SK-N-SH (cell line): ENCODE results near the gene DUSP5. TPM values are rescaled to one million over a fixed set of nuclear protein-coding genes. Genes with fewer than 3 reads are reported as not detected.

Source experiments
- CTCF ChIA-PET: fragments of 300-600, 350-600 bp; formaldehyde crosslinking; extraction: SDS; loops from one replicate; lab custom pipeline; 2021; lab: Yijun Ruan, JAX
- POLR2A ChIA-PET: fragments of 350-600 bp; sonication (Branson Sonifier 250); formaldehyde crosslinking; extraction: SDS; loops from one replicate; lab custom pipeline; 2020; ENCODE audit warnings: antibody characterized with exemption, inconsistent platforms; lab: Yijun Ruan, JAX
- DNase-seq: peaks from one replicate; pipeline ENCODE4 v3.0.0; 2012
- H2AFZ ChIP-seq: fragments of 200-600 bp; sonication (generic); 2 replicates; pipeline ENCODE4 v1.8.1; 2016; ENCODE audit warnings: antibody characterized with exemption, mild to moderate bottlenecking, low read depth
- H3F3A ChIP-seq: fragments of 200-600 bp; sonication (generic); replicated peaks from 2 replicates; pipeline ENCODE3; 2016; ENCODE audit warnings: antibody characterized with exemption, mild to moderate bottlenecking; ENCODE audit not compliant: insufficient read depth
- H3K27ac ChIP-seq, 2 experiments: fragments of 200-500 bp in 1 of 2; fragments of 200-600 bp in 1 of 2; sonication (Bioruptor generic) in 1 of 2; sonication (generic), shearing (Covaris generic) in 1 of 2; 2 replicates each; pipeline versions ENCODE4 v1.5.1 to v1.6.1; 2014 to 2016; ENCODE audit warnings: low read depth in 2 of 2, inconsistent platforms in 1 of 2, low read length in 1 of 2, mild to moderate bottlenecking in 1 of 2, mixed read lengths in 1 of 2
- H3K27me3 ChIP-seq: fragments of 200-600 bp; sonication (generic), shearing (Covaris generic); 2 replicates; pipeline ENCODE4 v1.6.1; 2016; ENCODE audit warnings: mixed run types; ENCODE audit not compliant: insufficient read depth
- H3K36me3 ChIP-seq, 2 experiments: fragments of 200-500 bp in 1 of 2; fragments of 200-600 bp in 1 of 2; sonication (Bioruptor generic) in 1 of 2; sonication (generic) in 1 of 2; replicated peaks in 1 of 2; 2 replicates each; pipeline versions ENCODE3 to v1.5.1; 2014 to 2016; ENCODE audit warnings: low read length in 1 of 2, mild to moderate bottlenecking in 1 of 2; ENCODE audit not compliant: insufficient read depth in 2 of 2, control insufficient read depth in 1 of 2
- H3K4me1 ChIP-seq, 2 experiments: fragments of 200-500 bp in 1 of 2; fragments of 200-600 bp in 1 of 2; sonication (Bioruptor generic) in 1 of 2; sonication (generic), shearing (Covaris generic) in 1 of 2; 2 replicates each; pipeline versions ENCODE4 v1.5.1 to v1.6.1; 2014 to 2016; ENCODE audit warnings: low read depth in 1 of 2, low read length in 1 of 2, mixed run types in 1 of 2; ENCODE audit not compliant: insufficient read depth in 2 of 2, control insufficient read depth in 1 of 2
- H3K4me2 ChIP-seq: fragments of 200-600 bp; sonication (generic), shearing (Covaris generic); 2 replicates; pipeline ENCODE4 v1.6.1; 2017; ENCODE audit warnings: mixed run types
- H3K4me3 ChIP-seq, 2 experiments: fragments of 200-500 bp in 1 of 2; fragments of 200-600 bp in 1 of 2; sonication (Bioruptor generic) in 1 of 2; sonication (generic), shearing (Covaris generic) in 1 of 2; 2 replicates each; pipeline versions ENCODE4 v1.5.1 to v1.8.1; 2014 to 2016; ENCODE audit warnings: low read depth in 2 of 2, inconsistent platforms in 1 of 2, low read length in 1 of 2, mild to moderate bottlenecking in 1 of 2, mixed read lengths in 1 of 2, moderate library complexity in 1 of 2
- H3K79me2 ChIP-seq: fragments of 200-600 bp; sonication (generic); 2 replicates; pipeline ENCODE4 v1.8.1; 2017; ENCODE audit warnings: mild to moderate bottlenecking; ENCODE audit not compliant: insufficient read depth
- H3K9ac ChIP-seq: fragments of 200-600 bp; sonication (generic); 2 replicates; pipeline ENCODE4 v1.6.1; 2017; ENCODE audit warnings: mixed run types
- H3K9me2 ChIP-seq: fragments of 200-600 bp; sonication (generic); 2 replicates; pipeline ENCODE4 v1.6.1; 2017; ENCODE audit warnings: mixed run types
- H3K9me3 ChIP-seq: fragments of 200-600 bp; sonication (generic); 2 replicates; pipeline ENCODE4 v1.6.1; 2017; ENCODE audit warnings: mixed run types, mild to moderate bottlenecking, moderate library complexity
- H4K20me1 ChIP-seq: fragments of 200-600 bp; sonication (generic); 2 replicates; pipeline ENCODE4 v1.6.1; 2017; ENCODE audit warnings: mild to moderate bottlenecking, mixed run types; ENCODE audit not compliant: insufficient read depth
- EZH2phosphoT487 ChIP-seq: fragments of 200-600 bp; sonication (generic); IDR thresholded peaks from 2 replicates; pipeline ENCODE4 v1.6.1; 2017; ENCODE audit warnings: low read depth, mixed run types, mild to moderate bottlenecking, antibody characterized with exemption, moderate library complexity, borderline replicate concordance
- FOXM1 ChIP-seq: IDR thresholded peaks from 2 replicates; pipeline ENCODE4 v1.4.0; 2012; ENCODE audit warnings: low read depth, mild to moderate bottlenecking
- JUND ChIP-seq: IDR thresholded peaks from 2 replicates; pipeline ENCODE4 v1.4.0; 2012
- MEF2A ChIP-seq: IDR thresholded peaks from 2 replicates; pipeline ENCODE4 v1.4.0; 2012; ENCODE audit warnings: low read depth, borderline replicate concordance
- MXI1 ChIP-seq: IDR thresholded peaks from 2 replicates; pipeline ENCODE4 v1.6.1; 2012; ENCODE audit warnings: mild to moderate bottlenecking, low read depth, low read length, improper control_type of control experiment
- NRF1 ChIP-seq: IDR thresholded peaks from 2 replicates; pipeline ENCODE4 v1.6.1; 2012; ENCODE audit warnings: low read depth, mild to moderate bottlenecking, low read length
- RFX5 ChIP-seq: IDR thresholded peaks from 2 replicates; pipeline ENCODE4 v1.6.1; 2012; ENCODE audit warnings: mild to moderate bottlenecking, improper control_type of control experiment, low read length
- RXRA ChIP-seq: IDR thresholded peaks from 2 replicates; pipeline ENCODE4 v1.4.0; 2012; ENCODE audit warnings: low read depth, mild to moderate bottlenecking, borderline replicate concordance
- SIN3A ChIP-seq: IDR thresholded peaks from 2 replicates; pipeline ENCODE4 v1.6.1; 2012; ENCODE audit warnings: low read depth, mild to moderate bottlenecking, low read length, moderate library complexity, borderline replicate concordance
- TCF12 ChIP-seq: IDR thresholded peaks from 2 replicates; pipeline ENCODE4 v1.4.0; 2012
- ZBTB33 ChIP-seq: IDR thresholded peaks from 2 replicates; pipeline ENCODE4 v1.4.0; 2012; ENCODE audit warnings: low read depth, borderline replicate concordance
- WGBS: methylation state at CpG from one replicate; pipeline ENCODE4 v1.1.6; 2017; ENCODE audit warnings: low lambda C conversion rate; 5-methylcytosine and 5-hydroxymethylcytosine counted together
- polyA plus RNA-seq, 3 experiments: library from polyadenylated mRNA; depleted of rRNA; stranded (reverse); fragments of >200 nt; gene quantifications; 2 replicates each; pipeline ENCODE4 v1.2.3, GENCODE V29; 2012
- TF ChIP-seq, protein P1 (sequence below): IDR thresholded peaks from 2 replicates; pipeline ENCODE4 v1.6.1; 2012; ENCODE audit warnings: mild to moderate bottlenecking, low read depth, low read length, moderate library complexity
- TF ChIP-seq, protein P2 (sequence below): fragments of 150-350 bp; IDR thresholded peaks from 2 replicates; pipeline ENCODE4 v1.6.1; 2017; ENCODE audit warnings: antibody characterized with exemption, low read length, low read depth, borderline replicate concordance

DUSP5 gene
- polyA plus RNA-seq, 1 of the 3 experiments (the other 2 are of a cell fraction): 52.0 TPM

DNA sequence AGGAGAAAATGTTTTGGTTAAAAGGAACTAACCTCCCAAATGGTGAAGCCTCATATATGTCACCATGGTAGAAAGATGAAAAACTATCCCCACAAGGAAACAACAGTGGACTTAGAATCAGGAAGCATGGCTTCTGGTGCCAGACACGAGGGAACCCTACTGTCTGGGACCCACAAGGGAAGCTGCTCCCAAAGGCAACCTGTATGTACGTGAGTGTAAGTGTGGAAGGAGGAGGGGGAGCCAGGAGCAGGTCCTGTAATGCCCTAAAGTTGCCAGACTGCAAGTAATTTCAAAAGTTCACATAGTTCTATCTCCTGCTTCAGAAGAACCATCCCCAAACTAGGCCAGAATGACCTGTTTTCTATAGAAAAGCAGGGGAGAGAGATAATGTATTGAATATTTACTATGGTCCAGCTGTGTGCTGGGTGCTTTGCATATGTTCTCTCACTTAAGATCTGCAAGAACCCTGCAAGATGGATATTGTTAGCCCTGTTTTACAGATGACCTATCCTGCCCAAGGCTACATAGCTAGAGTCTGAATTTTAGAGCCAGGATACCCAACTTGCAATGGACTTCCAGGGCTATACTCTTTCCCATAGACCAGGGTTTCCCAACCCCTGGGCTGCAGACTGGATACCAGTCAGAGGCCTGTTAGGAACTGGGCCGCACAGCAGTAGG lies 19.2 kb downstream of the DUSP5 start (continued):
- TF ChIP-seq EZH2phosphoT487 (no peak), NRF1 (no peak)

GRCh38 chr10:110522365-110522988 lies 24.8 kb downstream of the DUSP5 start:
- Histone ChIP-seq H3K4me1 (peaks cover 8 to 26% of the 10 kb centered on the region in 2 experiments; a peak in 3 of 4 replicates), H3K4me2 (no peak overlapping the region), H4K20me1 (no peaks in the 10 kb centered on the region), H3K79me2 (no peaks in the 10 kb centered on the region; the same call in 1 of the 2 replicates), H3F3A (peaks cover 17% of the 10 kb centered on the region), H3K9ac (no peak overlapping the region), H3K9me2 (no peaks in the 10 kb centered on the region), H2AFZ (no peak overlapping the region), H3K27ac (no peak overlapping the region), H3K9me3 (no peaks in the 10 kb centered on the region), H3K4me3 (no peak overlapping the region), H3K36me3 (no peaks in the 10 kb centered on the region), H3K27me3 (no peaks in the 10 kb centered on the region)
- DNase-seq: no peak
- POLR2A ChIA-PET: no interaction called here
- CTCF ChIA-PET: no interaction called here
- 79% methylated on average over 4 of the region's 4 CpGs for WGBS
- TF ChIP-seq, protein P1, sequence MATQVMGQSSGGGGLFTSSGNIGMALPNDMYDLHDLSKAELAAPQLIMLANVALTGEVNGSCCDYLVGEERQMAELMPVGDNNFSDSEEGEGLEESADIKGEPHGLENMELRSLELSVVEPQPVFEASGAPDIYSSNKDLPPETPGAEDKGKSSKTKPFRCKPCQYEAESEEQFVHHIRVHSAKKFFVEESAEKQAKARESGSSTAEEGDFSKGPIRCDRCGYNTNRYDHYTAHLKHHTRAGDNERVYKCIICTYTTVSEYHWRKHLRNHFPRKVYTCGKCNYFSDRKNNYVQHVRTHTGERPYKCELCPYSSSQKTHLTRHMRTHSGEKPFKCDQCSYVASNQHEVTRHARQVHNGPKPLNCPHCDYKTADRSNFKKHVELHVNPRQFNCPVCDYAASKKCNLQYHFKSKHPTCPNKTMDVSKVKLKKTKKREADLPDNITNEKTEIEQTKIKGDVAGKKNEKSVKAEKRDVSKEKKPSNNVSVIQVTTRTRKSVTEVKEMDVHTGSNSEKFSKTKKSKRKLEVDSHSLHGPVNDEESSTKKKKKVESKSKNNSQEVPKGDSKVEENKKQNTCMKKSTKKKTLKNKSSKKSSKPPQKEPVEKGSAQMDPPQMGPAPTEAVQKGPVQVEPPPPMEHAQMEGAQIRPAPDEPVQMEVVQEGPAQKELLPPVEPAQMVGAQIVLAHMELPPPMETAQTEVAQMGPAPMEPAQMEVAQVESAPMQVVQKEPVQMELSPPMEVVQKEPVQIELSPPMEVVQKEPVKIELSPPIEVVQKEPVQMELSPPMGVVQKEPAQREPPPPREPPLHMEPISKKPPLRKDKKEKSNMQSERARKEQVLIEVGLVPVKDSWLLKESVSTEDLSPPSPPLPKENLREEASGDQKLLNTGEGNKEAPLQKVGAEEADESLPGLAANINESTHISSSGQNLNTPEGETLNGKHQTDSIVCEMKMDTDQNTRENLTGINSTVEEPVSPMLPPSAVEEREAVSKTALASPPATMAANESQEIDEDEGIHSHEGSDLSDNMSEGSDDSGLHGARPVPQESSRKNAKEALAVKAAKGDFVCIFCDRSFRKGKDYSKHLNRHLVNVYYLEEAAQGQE: no peak
- TF ChIP-seq NRF1 (no peak), TCF12 (no peak)

DNA sequence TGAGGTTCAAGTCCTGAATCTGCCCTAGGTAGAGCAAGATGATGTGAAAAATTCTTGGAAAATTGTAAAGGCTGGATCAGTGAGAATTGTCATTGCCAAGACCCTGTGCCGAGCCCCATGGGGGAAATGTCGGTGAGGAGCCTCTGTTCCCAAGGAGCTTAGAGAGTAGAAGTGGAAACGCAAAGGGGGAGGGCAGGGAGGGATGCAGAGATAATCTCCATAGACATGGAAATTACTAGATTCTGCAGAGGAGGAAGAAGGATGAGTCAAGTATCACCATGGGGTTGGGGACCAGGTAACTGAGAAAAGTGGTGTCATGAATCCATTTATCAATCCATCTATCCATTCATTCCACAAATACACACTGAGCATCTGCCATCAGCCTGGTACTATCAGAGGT lies 26.0 kb downstream of the DUSP5 start:
- H2AFZ ChIP-seq: no peak overlapping the region
- H3K4me1 ChIP-seq: peaks cover 8 to 38% of the 10 kb centered on the region in 2 experiments; a peak in 3 of 4 replicates
- no peak overlapping the region for H3K4me3 ChIP-seq
- H3K9me2 ChIP-seq: no peaks in the 10 kb centered on the region
- H3K4me2 ChIP-seq: no peak overlapping the region
- TF ChIP-seq, protein P2, sequence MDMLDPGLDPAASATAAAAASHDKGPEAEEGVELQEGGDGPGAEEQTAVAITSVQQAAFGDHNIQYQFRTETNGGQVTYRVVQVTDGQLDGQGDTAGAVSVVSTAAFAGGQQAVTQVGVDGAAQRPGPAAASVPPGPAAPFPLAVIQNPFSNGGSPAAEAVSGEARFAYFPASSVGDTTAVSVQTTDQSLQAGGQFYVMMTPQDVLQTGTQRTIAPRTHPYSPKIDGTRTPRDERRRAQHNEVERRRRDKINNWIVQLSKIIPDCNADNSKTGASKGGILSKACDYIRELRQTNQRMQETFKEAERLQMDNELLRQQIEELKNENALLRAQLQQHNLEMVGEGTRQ: no peak
- TF ChIP-seq RXRA: no peak
- no peak for TF ChIP-seq ZBTB33
- no peak for TF ChIP-seq MEF2A
- TF ChIP-seq MXI1: no peak
- TF ChIP-seq RFX5: no peak
- no peak for TF ChIP-seq FOXM1
- no peak for TF ChIP-seq JUND
- TF ChIP-seq, protein P1: no peak
- TF ChIP-seq SIN3A: no peak
- TF ChIP-seq, all 33 proteins: peak for 0
- H4K20me1 ChIP-seq: no peaks in the 10 kb centered on the region
- peaks cover 28% of the 10 kb centered on the region for H3F3A ChIP-seq
- no peak overlapping the region for H3K9ac ChIP-seq
- ChIA-PET POLR2A (no interaction called here), CTCF (interaction anchor here (1.0 to 1.4 kb wide), 2 partner anchors 26 to 170 kb away, joined by 3 read pairs; no protein-coding TSS in a partner anchor)
- no peak overlapping the region for H3K27ac ChIP-seq
- no peak for DNase-seq
- no peaks in the 10 kb centered on the region for H3K36me3 ChIP-seq
- H3K9me3 ChIP-seq: no peaks in the 10 kb centered on the region
- no peaks in the 10 kb centered on the region; the same call in 1 of the 2 replicates for H3K79me2 ChIP-seq
- 92% methylated on average over 3 of the region's 3 CpGs for WGBS
- no peaks in the 10 kb centered on the region for H3K27me3 ChIP-seq
